Esophagus (tissue), 2 donors: Measurements from ENCODE around the gene TOP3A. TPM values are rescaled to one million over a fixed set of nuclear protein-coding genes. Genes with fewer than 3 reads are reported as not detected.
A peak's percentile ranks its signal among the peaks of the same experiment; 100 is the strongest.

Experiments used
- H3K27ac ChIP-seq, 2 donors: one replicate each; pipeline ENCODE4 v1.5.1; 2013; ENCODE audit warnings: low read depth in 2 of 2, mild to moderate bottlenecking in 2 of 2, inconsistent platforms in 1 of 2, low read length in 1 of 2, moderate library complexity in 1 of 2
- H3K27me3 ChIP-seq, 2 donors: one replicate each; pipeline ENCODE4 v1.6.1; 2013; ENCODE audit warnings: low read length in 2 of 2, control low read depth in 1 of 2, mild to moderate bottlenecking in 1 of 2; ENCODE audit not compliant: insufficient read depth in 2 of 2, control insufficient read depth in 1 of 2
- H3K36me3 ChIP-seq, 2 donors: one replicate each; pipeline ENCODE4 v1.6.1; 2013; ENCODE audit warnings: low read length in 1 of 2; ENCODE audit not compliant: control insufficient read depth in 2 of 2, insufficient read depth in 2 of 2
- H3K4me1 ChIP-seq, 2 donors: one replicate each; pipeline ENCODE4 v1.6.1; 2013; ENCODE audit warnings: low read length in 1 of 2; ENCODE audit not compliant: control insufficient read depth in 2 of 2, insufficient read depth in 2 of 2
- H3K4me3 ChIP-seq, 2 donors: one replicate each; pipeline ENCODE4 v1.5.1; 2013; ENCODE audit warnings: low read length in 2 of 2, mild to moderate bottlenecking in 2 of 2, low read depth in 1 of 2, moderate library complexity in 1 of 2
- H3K9me3 ChIP-seq, 2 donors: one replicate each; pipeline ENCODE4 v1.6.1; 2013; ENCODE audit warnings: mild to moderate bottlenecking in 2 of 2, low read depth in 1 of 2, low read length in 1 of 2, moderate library complexity in 1 of 2; ENCODE audit not compliant: control insufficient read depth in 2 of 2, insufficient read depth in 1 of 2
- WGBS, 2 donors: extraction: QIAGEN DNeasy Blood & Tissue Kit; methylation state at CpG; one replicate each; pipeline ENCODE4 v1.1.7; 2013; 5-methylcytosine and 5-hydroxymethylcytosine counted together
- polyA plus RNA-seq, 2 donors: library from polyadenylated mRNA; stranded (reverse); fragments of 200-250 nt; gene quantifications; one replicate each; pipeline ENCODE4 v1.2.3, GENCODE V29; 2013
- donor health status: healthy with polysubstance abuse.
- donor health status: Bipolar disorder and iron deficiency.

Gene TOP3A
- polyA plus RNA-seq, 2 donors = 9.4 to 14.6 TPM

DNA sequence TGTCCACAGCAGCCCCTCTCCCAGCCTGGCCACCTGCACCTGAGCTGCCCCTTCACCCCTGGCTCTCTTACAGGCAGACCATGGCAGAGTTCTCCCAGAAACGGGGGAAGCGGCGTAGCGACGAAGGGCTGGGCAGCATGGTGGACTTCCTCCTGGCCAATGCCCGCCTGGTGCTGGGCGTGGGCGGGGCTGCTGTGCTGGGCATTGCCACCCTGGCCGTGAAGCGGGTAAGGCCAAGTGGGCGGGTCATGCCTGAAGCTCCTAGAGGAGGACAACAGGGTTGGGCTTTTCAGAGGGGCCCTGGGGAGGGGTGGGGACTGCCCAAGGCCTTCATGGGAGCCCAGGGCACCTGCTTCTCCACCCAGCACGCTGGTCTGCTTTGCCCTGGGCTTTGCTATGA is 52.2 kb downstream of the TOP3A start:
- 69 to 84% methylated on average over 12 of the region's 12 CpGs for WGBS, 2 donors
- H3K27ac ChIP-seq = no peak overlapping the region

GRCh38 chr17:18262111-18262510 is 52.7 kb downstream of the TOP3A start:
- peaks cover 3 to 17% of the 10 kb centered on the region in 2 donors for H3K4me1 ChIP-seq
- H3K36me3 ChIP-seq = peaks cover 13 to 32% of the 10 kb centered on the region in 2 donors
- H3K27me3 ChIP-seq = no peaks in the 10 kb centered on the region
- H3K27ac ChIP-seq = no peak overlapping the region
- H3K9me3 ChIP-seq = no peaks in the 10 kb centered on the region
- 56 to 64% methylated on average over 2 of the region's 2 CpGs for WGBS, 2 donors
- no peak overlapping the region for H3K4me3 ChIP-seq

More for the DNA sequence above, 52.2 kb downstream of the TOP3A start:
- Histone ChIP-seq H3K4me1 (peaks cover 3 to 13% of the 10 kb centered on the region in 2 donors), H3K4me3 (no peak overlapping the region), H3K27me3 (no peaks in the 10 kb centered on the region), H3K9me3 (no peaks in the 10 kb centered on the region), H3K36me3 (peaks cover 13 to 32% of the 10 kb centered on the region in 2 donors)

GRCh38 chr17:18261659-18262058 is 53.1 kb downstream of the TOP3A start:
- peaks cover 3 to 22% of the 10 kb centered on the region in 2 donors for H3K4me1 ChIP-seq

GRCh38 chr17:18261146-18261515 is 53.7 kb downstream of the TOP3A start:
- Histone ChIP-seq H3K27me3 (no peaks in the 10 kb centered on the region), H3K36me3 (peaks cover 13 to 37% of the 10 kb centered on the region in 2 donors), H3K27ac (peak overlapping the region; percentile 98 to 99), H3K4me3 (peak overlapping the region; percentile 84 to 91), H3K9me3 (no peaks in the 10 kb centered on the region), H3K4me1 (peaks cover 3 to 25% of the 10 kb centered on the region in 2 donors)
- 1 to 2% methylated on average over 16 of the region's 16 CpGs for WGBS, 2 donors

More at GRCh38 chr17:18261659-18262058, 53.1 kb downstream of the TOP3A start:
- Histone ChIP-seq H3K27ac (peak overlapping the region; percentile 98 to 99), H3K36me3 (peaks cover 13 to 32% of the 10 kb centered on the region in 2 donors), H3K4me3 (peak overlapping the region; percentile 84 to 91), H3K27me3 (no peaks in the 10 kb centered on the region), H3K9me3 (no peaks in the 10 kb centered on the region)
- 62 to 70% methylated on average over 3 of the region's 3 CpGs for WGBS, 2 donors

GRCh38 chr17:18260332-18261145 is 54.3 kb downstream of the TOP3A start, which contains the start of gene MIEF2:
MIEF2 (plus strand) TSS chr17:18260662; CDS start chr17:18262721, 2,059 bp downstream.
- 0 to 1% methylated on average over 54 to 72 of the region's 72 CpGs for WGBS, 2 donors
- H3K4me3 ChIP-seq = peak within 1 kb of the TSS; percentile 84 to 91
- peaks cover 13 to 42% of the 10 kb centered on the region in 2 donors for H3K36me3 ChIP-seq
- no peaks in the 10 kb centered on the region for H3K27me3 ChIP-seq
- H3K27ac ChIP-seq = peak within 1 kb of the TSS; percentile 98 to 99
- H3K9me3 ChIP-seq = no peaks in the 10 kb centered on the region
- H3K4me1 ChIP-seq = peaks cover 3 to 25% of the 10 kb centered on the region in 2 donors

DNA sequence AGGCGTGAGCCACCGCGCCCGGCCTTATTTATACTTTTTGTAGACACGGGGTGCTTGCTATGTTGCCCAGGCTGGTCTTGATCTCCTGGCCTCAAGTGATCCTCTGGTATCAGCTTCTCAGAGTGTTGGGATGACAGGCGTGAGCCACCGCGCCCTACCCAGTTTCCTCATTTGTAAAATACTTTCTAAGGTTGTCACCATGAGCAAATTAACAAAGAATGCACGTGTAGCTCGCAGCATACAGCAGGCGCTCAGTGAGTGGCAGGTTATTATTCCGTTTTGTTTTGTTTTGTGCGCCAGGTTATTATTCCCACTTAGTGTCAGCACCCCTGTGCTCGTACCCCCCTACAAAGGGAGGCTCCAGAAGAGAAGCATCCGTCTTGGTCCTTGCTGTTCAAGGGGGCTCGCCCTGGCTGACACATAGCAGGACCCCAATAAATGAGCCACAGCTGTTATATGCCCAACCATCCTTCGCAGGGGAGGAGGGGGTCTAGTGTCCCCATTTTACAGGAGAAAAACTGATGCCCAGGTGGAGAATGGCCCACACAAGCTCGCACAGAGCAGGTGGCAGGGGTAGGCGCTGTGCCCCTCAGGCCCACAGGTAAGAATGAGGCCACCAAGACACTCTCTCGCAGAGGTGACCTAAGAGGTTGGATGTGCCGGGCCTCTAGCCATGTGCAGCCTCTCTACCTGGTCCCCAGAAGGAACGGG is 55.0 kb downstream of the TOP3A start:
- 56 to 57% methylated on average over 22 of the region's 22 CpGs for WGBS, 2 donors
- Histone ChIP-seq H3K9me3 (no peaks in the 10 kb centered on the region), H3K27ac (peak overlapping the region; percentile 98 to 99), H3K36me3 (peaks cover 13 to 38% of the 10 kb centered on the region in 2 donors), H3K27me3 (no peaks in the 10 kb centered on the region), H3K4me3 (peak overlapping the region; percentile 47 to 84), H3K4me1 (peaks cover 3 to 25% of the 10 kb centered on the region in 2 donors)

GRCh38 chr17:18258356-18259038 is 56.3 kb downstream of the TOP3A start, which contains the start of gene FLII:
FLII (minus strand) TSS chr17:18258738; CDS start chr17:18258690, 48 bp downstream.
- 1 to 2% methylated on average over 49 to 71 of the region's 71 CpGs for WGBS, 2 donors
- Histone ChIP-seq H3K27me3 (no peaks in the 10 kb centered on the region), H3K4me3 (peak within 1 kb of the TSS; percentile 74 to 92), H3K36me3 (peaks cover 0 to 38% of the 10 kb centered on the region in 2 donors), H3K9me3 (no peaks in the 10 kb centered on the region), H3K4me1 (peaks cover 3 to 25% of the 10 kb centered on the region in 2 donors), H3K27ac (peak within 1 kb of the TSS; percentile 97 to 99)

GRCh38 chr17:18257982-18258355 is 56.8 kb downstream of the TOP3A start:
- WGBS, 2 donors = 0% methylated on average over 16 of the region's 16 CpGs
- peak overlapping the region; percentile 97 to 99 for H3K27ac ChIP-seq
- no peaks in the 10 kb centered on the region for H3K9me3 ChIP-seq
- peak overlapping the region; percentile 74 to 92 for H3K4me3 ChIP-seq
- peaks cover 3 to 25% of the 10 kb centered on the region in 2 donors for H3K4me1 ChIP-seq
- peaks cover 4 to 37% of the 10 kb centered on the region in 2 donors for H3K36me3 ChIP-seq
- no peaks in the 10 kb centered on the region for H3K27me3 ChIP-seq
